Esophagus squamous epithelium (tissue), 4 donors: ENCODE measurements around the gene C14orf180.

ENCODE experiments used
- POLR2A ChIP-seq, 4 donors: fragments of 450-650 bp; IDR thresholded peaks; one replicate each; pipeline ENCODE4 v1.6.1; 2017; ENCODE audit warnings: antibody characterized with exemption in 4 of 4, mild to moderate bottlenecking in 4 of 4, moderate library complexity in 3 of 4
- TF ChIP-seq, protein P1 (sequence below), 6 experiments: fragments of 450-650 bp in 4 of 6; fragments of 200-600 bp in 2 of 6; sonication (generic) in 2 of 6; IDR thresholded peaks; one replicate each; pipeline ENCODE4 v1.5.1; 2016 to 2019; ENCODE audit warnings: antibody characterized with exemption in 6 of 6, mild to moderate bottlenecking in 4 of 6, moderate library complexity in 4 of 6

DNA sequence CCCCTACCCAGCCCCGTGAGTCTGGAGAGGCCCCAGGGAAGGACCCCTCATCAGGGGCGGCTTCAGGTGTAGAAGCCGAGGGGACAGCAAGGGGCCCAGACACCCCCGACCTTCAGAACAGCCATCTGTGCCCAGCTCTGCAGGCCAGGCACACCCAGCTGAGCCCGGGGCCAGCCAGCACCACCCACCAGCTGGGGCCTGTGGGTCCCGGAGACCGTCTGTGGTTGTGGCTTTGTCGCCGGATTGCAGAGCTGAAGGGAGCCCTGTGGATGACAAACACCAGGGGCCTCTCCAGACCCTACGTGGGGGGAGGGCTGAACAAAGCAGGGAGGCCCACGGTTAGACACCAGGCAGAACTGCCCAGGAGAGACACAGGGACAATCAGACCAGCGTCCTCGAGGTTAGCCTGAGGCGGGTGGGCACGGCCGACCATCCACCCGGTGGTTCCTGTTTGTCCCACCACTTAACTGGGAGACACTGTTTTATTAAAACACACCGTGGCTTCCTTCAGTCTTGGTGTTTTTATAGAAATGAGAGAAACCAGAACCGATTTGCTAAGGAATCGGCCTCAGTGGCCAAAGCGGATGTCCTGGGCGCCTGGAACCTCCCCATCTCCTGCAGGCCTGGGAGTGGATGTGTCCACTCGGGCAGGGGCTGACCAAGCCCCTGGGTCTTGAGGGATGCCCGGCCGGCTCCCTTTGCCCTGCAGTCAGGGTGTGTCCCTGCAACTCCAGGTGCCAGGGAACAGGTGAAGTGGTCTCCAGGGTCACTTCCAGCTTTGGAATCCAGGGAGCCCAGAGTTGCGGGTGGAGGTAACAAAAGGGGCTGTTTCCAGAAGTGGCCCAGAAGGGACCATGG lies 10.0 kb downstream of the C14orf180 start:
- TF ChIP-seq, protein P1, sequence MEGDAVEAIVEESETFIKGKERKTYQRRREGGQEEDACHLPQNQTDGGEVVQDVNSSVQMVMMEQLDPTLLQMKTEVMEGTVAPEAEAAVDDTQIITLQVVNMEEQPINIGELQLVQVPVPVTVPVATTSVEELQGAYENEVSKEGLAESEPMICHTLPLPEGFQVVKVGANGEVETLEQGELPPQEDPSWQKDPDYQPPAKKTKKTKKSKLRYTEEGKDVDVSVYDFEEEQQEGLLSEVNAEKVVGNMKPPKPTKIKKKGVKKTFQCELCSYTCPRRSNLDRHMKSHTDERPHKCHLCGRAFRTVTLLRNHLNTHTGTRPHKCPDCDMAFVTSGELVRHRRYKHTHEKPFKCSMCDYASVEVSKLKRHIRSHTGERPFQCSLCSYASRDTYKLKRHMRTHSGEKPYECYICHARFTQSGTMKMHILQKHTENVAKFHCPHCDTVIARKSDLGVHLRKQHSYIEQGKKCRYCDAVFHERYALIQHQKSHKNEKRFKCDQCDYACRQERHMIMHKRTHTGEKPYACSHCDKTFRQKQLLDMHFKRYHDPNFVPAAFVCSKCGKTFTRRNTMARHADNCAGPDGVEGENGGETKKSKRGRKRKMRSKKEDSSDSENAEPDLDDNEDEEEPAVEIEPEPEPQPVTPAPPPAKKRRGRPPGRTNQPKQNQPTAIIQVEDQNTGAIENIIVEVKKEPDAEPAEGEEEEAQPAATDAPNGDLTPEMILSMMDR (IDR thresholded peaks at IDR 0.05), result no peak
- TF ChIP-seq POLR2A (IDR thresholded peaks at IDR 0.05), result no peak
